HG03565 (cell line): ENCODE results near the gene RPIA.

ENCODE experiments used
- ATAC-seq: cut with Tn5 transposase; IDR thresholded peaks from one replicate; pipeline ENCODE4 v1.9.1; 2021; ENCODE audit warnings: mild to moderate bottlenecking, moderate library complexity; ENCODE audit not compliant: unreplicated experiment

The RPIA gene

DNA sequence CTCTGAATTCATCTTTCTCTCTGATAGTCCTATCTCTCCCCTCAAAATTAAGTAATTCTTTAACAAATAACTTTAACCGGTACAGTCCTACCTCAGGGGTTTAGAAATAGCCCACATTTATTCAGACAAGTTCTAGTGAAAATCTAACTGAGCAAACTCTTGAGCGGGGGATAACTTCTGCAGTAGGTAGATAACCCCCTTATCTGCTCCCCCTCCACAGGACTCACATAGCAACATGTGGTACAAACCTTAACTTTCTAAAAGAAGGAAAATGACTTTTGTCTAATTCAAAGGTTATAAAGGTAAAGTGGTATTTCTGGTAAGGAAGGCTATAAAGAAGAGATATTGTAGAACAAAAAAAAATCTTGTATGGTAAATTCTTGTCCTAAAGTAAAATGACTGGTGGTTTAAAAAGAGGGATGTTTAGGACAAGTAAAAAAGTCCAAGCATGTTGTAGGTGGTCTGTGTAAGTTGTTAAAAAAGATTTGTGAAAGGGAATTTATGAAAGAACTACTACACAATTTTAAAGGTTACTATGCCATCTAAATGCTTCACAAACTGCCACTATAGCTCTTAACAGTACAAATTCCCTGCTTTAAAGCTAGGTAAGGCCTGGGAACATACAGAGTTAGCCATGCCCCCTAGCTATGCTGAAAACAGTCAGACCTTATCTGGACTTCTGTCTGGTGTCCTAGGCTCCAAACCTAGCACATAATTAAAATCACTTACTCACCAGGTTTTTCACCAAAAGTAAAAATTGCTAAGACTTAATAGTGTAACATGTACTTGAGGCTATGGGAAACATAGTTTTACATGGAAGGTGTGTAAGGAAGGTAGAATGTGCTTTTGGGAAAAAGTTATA is 8.1 kb upstream of the RPIA start:
- no peak for ATAC-seq

DNA sequence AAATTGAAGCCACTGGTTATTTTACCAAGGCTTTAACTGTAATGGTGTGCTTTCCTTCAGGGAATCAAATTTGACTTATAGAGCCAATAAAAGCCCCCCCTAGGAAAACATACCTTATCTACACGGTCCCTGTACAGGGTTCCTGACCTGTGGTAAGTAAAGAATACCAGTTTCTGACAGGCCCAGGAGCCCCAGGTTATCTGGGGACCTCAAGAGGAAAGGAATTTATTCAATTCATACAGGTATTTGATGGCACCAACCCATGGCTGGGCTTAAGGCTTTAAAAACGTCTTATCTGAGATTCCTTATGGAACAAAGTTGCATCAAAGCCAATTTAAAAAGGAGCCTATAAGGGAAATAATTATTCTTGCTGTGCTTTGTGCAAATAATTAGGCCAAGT is 7.0 kb upstream of the RPIA start:
- no peak for ATAC-seq

DNA sequence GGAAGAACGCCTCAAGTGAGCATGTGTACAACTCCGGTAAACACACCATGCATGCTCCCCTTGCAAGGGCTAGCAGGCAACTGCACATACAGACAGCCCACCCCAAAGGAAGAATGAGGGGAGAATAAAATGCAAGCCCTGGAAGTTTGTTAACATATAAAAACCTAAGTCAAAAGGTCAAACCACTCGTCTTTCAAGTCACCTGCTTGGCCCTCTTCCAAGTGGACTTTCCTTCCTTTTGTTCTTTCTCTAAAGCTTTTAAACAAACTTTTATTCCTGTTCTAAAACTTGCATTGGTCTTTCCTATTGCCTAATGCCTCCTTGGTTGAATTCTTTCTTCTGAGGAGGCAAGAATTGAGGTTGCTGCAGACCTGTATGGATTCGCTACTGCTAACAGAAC is 5.2 kb upstream of the RPIA start:
- ATAC-seq: no peak

GRCh38 chr2:88687384-88687783 is 4.1 kb upstream of the RPIA start:
- no peak for ATAC-seq

GRCh38 chr2:88690591-88691338 is 708 bp upstream of the RPIA start:
- ATAC-seq: no peak

DNA sequence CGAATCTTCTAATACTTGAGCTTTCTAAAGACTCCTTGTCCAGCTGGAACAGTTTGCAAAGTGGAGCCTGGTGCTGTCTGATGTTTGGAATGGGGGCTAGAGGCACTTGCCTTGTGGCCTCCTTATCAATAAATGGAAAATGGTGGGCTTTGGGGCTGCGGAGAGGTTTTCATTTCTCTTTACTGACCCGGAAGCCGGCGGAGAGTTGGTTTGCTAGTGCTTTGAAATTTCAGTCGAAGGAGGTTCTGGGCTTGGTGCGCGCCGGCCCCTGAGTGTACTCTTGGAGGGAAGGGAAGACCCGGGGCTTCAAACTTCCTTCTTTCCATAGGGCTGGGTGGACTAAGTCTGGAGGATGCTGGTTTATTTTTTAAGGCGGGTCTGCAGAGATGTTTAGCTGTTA is 714 bp downstream of the RPIA start:
- no peak for ATAC-seq

DNA sequence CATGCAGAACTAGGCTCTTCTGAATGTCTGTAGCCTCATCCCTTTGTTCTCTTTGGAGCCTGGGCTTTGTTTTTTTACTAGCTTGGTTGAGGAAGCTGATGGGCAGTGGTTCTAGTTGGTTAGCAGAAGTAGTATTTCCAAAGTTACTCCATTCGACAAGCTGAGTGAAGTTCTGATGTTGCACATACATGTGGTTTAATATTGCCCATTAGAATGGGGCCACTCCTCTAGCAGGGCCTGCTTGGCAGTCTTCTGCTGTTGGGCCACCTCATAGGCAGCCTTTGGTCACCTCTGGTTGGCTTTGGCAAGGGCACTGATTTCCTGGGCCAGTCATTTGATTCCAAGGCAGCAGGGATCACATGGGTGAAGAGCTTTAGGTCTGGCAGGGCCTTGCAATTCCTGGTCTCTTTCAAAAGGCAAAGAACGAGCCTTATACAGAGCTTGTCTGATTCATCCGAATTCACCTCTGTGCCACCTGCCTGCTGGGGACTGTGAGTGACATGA is 2.5 kb downstream of the RPIA start:
- no peak for ATAC-seq

DNA sequence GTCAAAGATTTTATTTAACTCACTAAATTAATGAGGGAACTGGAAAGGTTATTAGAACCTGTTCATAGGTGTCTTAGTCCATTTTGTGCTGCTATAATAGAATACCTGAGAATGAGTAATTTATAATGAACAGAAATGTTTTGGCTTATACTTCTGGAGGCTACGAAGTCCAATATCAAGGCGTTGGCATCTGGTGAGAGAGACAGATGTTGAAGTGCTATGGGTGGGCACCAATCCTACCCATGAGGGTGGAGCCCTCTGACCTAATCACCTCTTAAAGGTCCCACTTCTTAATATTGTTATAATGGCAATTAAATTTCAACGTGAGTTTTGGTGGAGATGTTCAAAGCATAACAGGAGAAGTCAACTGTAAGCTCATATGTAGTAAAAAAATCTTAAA is 5.1 kb downstream of the RPIA start:
- no peak for ATAC-seq

GRCh38 chr2:88697370-88698026 is 6.0 kb downstream of the RPIA start:
- no peak for ATAC-seq

- no peak for ATAC-seq
Observed at GRCh38 chr2:88698027-88698413, 6.5 kb downstream of the RPIA start.

DNA sequence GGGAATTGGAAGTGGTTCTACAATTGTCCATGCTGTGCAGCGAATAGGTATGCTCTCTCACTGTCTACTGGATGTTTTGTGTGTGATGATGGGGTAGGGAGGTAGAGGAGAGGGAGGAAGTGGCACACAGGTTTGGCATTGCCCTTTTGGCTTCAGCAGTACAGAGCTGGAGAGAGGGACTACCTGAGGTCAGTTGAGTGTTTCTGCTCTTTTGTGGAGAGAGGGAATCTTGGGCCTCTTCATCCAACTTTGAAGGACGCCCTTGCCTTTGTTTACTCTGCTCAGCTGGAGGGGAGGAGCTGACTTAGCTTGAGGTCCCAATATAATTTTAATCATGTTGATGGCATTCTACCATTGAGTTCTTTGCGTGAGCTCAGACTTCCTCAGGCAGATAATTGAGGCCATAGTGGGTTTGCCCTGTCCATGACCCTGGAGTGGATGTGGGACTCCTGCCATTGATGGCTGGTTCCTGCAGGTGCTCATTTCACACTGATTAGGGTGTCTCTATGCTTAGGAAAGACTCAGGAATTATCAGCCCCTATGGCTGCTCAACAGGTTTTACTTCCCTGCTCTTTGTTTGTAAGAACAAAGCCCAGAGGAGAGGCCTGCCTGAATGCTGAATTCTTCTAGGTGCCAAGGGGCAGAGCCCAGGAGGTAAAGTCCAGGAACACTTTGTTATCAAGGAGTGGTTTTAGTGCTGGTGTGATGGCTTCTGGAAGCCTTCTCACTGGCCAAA is 7.2 kb downstream of the RPIA start:
- no peak for ATAC-seq

DNA sequence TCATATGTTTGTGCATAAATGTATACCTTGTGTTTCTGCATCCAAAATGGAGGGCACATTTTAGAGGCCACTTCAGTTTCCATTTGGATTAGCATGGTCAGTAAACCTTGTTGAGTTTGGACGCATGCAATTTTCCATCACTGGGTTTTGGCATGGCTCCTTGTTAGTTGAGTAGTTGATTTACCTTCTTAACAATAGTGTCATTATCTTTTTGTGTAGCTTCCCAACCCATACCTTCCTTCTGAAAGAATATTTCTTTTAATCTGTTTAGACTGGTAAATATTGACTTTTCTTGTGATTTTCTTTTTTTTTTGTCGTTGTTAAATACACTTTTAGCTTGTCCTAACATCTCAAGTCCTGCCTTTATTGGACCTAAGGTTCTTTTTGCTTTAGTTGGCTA is 15.5 kb downstream of the RPIA start:
- ATAC-seq: no peak

DNA sequence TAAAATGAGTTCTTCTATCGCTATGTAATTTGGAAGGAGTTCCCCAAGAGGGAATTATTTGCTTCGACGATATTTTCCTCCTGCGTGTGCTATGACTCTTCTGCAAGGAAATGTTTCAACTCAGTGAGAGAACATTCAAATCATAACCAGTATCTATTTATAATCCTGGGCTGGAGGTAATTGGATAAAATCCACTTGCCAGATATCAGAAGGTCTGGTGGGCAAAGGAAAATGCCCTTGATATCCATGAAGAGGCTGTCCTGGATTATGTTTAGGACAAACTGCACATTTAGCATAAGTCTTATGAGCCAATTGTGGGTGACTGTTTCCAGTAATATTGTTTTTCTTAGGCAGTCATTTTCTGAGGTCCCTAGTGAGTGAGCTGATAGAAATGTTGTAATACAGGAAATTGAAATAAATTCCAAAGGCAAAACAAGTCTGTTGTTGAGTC is 17.7 kb downstream of the RPIA start:
- ATAC-seq: no peak

DNA sequence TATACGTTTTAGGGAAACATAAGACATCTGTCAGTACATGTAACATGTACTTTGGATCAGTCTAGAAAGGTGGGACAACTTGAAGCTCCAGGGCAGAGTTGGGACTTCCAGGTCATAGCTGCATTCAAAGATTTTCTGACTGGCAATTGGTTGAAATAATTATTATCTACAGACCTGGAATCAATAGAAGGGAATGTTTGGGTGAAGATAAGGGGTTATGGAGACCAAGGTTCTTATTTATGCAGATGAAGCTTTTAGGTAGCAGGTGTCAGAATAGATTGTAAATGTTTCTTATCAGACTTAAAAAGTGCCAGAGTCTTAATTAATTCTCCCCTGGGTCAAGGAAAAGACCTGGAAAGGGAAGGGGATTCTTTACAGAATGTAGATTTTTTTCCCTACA is 19.8 kb downstream of the RPIA start:
- ATAC-seq: no peak

DNA sequence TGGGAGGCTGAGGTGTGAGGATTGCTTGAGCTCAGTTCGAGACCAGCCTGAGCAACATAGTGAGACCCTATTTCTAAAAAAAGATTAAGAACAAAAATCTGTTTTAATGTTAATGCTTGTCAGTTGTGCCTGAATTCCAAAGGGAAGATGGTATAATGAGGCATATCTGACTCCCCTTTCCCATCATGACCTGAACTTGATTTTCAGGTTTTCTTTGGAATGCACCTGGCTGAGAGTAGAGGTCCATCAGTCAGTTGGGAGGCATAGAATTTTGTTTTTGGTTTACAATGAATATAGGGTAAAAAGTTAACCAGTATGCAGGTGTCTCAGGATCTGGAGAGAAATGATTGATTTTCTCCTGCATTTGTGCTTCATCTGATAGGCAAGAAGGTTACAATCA is 20.4 kb downstream of the RPIA start:
- ATAC-seq: no peak

GRCh38 chr2:88713408-88713807 is 21.9 kb downstream of the RPIA start:
- ATAC-seq: no peak

DNA sequence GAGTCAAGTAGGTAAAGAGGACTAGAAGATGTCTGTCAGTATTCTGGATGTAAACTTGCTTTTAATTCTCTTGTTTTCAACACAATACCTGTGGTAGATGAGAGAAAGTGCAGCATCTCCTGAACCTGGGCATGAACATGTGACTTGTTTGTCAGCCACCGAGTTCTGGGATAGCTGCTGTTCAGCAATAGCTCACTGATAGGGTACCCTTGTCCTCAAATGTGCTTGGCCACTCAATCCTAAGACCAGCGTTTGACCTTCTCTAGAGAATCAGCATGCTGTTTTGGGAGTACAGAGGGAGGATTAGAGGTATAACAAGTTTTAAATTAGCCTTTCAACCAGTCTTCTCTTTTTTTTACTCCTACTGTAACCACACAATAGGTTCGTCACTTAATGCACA is 23.2 kb downstream of the RPIA start:
- no peak for ATAC-seq

DNA sequence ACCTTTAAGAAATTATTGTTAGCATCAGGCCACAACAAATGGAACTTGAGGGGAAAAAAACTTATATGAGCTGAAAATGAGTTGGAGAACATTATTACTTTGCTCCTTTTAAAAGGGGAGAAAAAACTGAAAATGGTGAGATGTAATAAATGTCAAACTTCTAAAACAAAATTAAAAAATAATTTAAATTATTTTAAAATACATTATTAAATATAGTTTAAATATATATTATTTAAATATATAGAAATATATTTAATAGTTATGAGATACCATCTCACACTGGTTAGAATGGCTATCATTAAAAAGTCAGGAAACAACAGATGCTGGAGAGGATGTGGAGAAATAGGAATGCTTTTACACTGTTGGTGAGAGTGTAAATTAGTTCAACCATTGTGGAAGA is 28.9 kb downstream of the RPIA start:
- ATAC-seq: no peak

DNA sequence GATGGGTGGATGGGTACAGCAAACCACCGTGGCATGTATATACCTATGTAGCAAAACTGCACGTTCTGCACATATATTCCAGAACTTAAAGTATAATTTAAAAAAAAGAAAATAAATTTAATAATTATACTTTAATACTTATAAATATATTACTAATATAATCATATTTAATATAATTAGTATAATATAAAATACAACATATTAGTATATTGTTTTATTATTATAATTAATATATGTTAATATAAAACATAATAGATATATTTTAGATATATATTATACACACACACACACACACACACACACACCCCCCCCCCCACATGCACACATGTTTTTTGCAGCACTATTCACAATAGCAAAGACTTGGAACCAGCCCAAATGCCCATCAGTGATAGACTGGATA is 29.8 kb downstream of the RPIA start:
- no peak for ATAC-seq

DNA sequence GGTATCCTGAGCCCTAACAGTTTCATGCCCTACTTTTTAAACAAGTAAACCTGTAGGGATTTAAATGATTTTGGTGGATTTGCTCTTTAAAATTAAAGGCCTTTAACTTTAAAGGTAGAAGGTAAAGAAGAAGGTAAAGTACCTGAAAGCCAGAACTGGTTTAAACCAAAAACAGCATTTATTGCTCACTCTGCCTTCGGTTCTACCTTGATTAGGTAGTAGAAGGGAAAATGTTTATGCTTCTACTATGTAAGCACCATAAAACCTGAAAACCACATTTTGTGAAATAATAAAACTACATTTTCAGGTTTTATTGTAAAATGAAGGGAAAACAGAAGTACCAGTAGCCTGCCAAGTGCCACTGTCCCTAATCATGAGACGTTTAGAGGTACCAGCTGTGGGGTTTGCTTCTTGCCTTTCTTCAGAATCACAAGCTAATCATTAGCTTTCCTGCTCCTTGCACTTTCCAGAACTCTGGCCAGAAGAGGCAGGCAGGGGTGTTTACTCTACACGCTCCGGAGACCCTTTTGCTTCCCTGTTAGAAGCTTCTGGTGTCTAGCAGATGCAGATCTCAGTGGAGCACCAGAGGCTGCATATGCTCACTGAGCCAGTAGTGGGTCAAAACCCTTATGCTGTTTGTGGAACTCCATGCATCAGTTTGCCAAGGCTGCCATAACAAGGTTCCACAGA is 33.3 kb downstream of the RPIA start:
- no peak for ATAC-seq
